ENCODE data around the gene APOBEC3H.

APOBEC3H gene

DNA sequence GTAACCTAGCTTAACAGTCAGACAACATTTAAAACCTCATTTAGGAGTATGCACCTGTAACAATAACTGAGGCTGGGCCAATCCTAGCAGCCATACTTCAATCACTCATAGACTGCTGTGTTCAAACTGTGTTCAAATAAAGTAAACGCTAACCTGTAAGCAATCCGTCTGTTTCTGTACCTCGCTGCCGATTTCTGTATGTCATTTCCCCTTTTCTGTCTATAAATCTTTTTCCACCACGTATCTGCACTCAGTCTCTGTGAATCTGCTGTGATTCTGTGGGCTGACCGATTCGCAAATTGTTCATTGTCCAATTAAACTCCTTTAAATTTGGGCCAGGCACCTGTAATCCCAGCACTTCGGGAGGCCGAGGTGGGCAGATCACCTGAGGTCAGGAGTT lies 12.3 kb downstream of the APOBEC3H start:
- TF ChIP-seq, protein P1, sequence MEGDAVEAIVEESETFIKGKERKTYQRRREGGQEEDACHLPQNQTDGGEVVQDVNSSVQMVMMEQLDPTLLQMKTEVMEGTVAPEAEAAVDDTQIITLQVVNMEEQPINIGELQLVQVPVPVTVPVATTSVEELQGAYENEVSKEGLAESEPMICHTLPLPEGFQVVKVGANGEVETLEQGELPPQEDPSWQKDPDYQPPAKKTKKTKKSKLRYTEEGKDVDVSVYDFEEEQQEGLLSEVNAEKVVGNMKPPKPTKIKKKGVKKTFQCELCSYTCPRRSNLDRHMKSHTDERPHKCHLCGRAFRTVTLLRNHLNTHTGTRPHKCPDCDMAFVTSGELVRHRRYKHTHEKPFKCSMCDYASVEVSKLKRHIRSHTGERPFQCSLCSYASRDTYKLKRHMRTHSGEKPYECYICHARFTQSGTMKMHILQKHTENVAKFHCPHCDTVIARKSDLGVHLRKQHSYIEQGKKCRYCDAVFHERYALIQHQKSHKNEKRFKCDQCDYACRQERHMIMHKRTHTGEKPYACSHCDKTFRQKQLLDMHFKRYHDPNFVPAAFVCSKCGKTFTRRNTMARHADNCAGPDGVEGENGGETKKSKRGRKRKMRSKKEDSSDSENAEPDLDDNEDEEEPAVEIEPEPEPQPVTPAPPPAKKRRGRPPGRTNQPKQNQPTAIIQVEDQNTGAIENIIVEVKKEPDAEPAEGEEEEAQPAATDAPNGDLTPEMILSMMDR (IDR thresholded peaks at IDR 0.05; ENCODE audit: low read length, missing control alignments): no peak
- DNase-seq (ENCODE audit: low read depth): no peak
- H3K4me3 ChIP-seq (replicated peaks; ENCODE audit: low read depth, low read length): no peak overlapping the region

DNA sequence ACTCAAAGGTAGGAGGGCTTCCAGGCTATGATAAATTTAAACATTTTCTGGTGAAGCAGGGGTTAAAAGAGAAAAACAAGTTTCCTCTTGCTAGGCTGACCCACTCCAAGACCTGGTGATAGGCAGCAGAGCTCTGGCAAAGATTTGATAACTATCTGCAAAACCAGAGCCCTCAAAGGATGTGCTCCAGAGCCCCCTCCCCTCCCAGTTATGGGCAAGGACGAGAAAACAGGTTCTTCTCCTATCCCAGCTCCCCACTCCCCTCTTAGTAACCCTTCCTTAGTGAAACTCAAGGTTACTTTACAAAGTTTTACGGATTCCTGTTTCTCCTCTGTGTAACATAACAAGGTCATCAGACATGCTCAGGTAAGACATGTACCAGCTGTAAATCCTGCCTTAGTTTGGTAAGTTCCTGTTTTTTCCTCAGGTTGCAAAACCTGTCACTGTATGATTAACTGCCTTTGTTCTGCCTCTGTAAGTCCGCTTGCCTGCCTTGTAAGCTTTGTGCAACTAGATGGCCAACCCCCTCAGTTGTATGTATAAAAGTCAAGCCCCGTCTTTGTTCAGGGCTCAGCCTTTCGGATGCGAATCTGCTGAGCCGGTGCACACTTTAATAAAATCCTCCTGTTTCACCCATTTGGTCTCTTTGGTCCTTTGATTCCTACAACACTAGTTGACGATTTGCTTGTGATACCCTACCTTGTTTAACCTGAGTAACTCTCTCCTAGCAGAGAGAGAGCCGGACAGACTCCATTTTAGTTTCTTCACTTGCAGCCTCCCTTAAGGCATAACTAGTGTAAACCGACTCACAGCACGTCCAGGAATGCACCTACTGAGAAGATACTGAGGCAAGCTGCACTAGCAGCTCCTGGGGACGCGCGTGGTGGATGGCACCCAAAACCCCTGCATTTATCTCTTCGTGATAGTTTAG lies 13.9 kb downstream of the APOBEC3H start:
- no peak for DNase-seq (ENCODE audit: low read depth)
- TF ChIP-seq, protein P1 (IDR thresholded peaks at IDR 0.05; ENCODE audit: low read length, missing control alignments): no peak
- H3K4me3 ChIP-seq (replicated peaks; ENCODE audit: low read depth, low read length): no peak overlapping the region

DNA sequence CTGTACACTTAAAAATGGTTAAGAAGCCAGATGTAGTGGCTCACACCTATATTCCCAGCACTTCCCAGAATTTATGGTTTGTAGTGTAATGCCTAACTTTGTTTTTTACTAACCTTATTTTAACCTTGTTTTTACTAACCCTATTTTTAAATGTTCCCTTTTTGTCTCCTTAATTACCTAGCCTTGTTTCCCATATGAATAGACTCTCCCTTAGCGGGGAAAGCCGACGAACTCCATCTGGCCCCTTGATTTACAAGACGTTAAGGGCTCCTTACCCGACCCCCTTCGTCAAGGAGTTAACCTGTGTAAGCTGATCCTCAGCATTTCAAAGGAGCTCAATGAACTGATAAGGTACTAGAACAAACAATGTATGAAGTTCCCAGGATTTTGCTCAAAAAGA lies 17.1 kb downstream of the APOBEC3H start:
- TF ChIP-seq, protein P1 (IDR thresholded peaks at IDR 0.05; ENCODE audit: low read length, missing control alignments): no peak
- no peak overlapping the region for H3K4me3 ChIP-seq (replicated peaks; ENCODE audit: low read depth, low read length)
- no peak for DNase-seq (ENCODE audit: low read depth)

DNA sequence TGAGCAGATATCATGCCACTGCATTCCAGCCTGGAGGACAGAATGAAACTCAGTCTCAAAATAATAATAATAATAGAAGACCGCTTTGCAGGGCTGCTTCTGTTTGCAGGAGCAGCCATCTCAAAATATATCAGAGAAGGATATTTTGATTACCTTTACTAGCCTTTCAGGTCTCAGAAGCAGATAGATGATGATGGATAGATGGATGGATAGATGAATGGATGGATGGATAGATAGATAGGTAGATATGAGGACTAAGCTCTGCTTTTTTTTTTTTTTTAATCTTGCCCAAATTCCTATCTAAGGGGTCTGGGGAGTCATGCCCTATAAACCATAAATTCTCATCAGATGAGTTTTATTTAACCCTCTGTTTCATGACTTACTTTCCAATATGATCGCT lies 18.5 kb downstream of the APOBEC3H start:
- no peak for DNase-seq (ENCODE audit: low read depth)
- TF ChIP-seq, protein P1 (IDR thresholded peaks at IDR 0.05; ENCODE audit: low read length, missing control alignments): no peak
- H3K4me3 ChIP-seq (replicated peaks; ENCODE audit: low read depth, low read length): no peak overlapping the region

DNA sequence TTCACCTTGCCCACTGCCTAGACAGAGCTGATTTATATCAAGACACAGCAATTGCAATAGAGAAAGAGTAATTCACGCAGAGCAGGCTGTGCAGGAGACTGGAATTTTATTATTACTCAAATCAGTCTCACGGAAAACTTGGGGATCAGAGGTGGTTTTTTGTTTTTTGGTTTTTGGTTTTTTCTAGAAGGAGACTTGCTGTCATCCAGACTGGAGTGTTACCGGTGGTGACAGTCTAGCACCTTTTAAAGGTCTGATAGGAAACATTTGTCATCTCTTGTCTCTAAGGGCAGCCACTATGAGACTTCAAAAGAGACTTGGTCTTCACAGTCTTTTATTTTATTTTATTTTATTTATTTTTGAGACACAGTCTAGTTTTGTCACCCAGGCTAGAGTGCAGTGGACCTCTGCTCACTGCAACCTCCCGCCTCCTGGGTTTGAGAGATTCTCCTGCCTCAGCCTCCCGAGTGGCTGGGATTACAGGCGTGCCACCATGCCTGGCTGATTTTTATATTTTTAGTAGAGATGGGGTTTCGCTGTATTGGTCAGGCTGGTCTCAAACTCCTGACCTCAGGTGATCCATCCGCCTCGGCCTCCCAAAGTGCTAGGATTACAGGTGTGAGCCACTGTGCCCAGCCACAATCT lies 19.1 kb downstream of the APOBEC3H start:
- TF ChIP-seq, protein P1 (IDR thresholded peaks at IDR 0.05; ENCODE audit: low read length, missing control alignments): no peak
- H3K4me3 ChIP-seq (replicated peaks; ENCODE audit: low read depth, low read length): no peak overlapping the region
- no peak for DNase-seq (ENCODE audit: low read depth)

DNA sequence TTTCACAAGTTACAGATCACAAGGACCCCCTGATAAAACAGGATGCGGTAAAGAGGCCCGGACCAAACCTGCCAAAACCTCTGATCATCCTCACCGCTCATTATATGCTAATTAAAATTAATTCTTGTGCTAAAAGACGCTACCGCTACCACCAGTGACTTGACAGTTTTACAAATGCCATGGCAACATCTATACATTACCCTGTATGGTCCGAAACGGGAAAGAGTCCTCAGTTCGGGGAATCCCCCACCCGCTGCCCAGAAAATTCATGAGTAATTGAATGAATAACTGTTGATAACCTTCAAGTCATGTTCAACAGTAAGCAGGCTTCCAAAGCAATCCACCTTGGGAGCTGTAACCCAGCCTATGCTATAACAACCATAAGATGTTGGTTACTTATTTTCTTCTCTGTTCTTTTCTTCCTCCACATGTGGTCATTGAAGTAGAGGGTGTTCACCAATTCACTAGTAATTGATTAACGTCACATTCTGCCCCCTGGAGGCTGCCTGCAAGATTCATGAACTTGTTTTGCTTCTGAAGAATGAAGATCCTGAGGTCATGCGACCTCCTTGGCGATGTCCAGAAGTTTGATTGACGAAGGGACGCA lies 20.6 kb downstream of the APOBEC3H start:
- peak; percentile 69 for DNase-seq (ENCODE audit: low read depth)
- TF ChIP-seq, protein P1 (IDR thresholded peaks at IDR 0.05; ENCODE audit: low read length, missing control alignments): peak; percentile 61
- no peak overlapping the region for H3K4me3 ChIP-seq (replicated peaks; ENCODE audit: low read depth, low read length)

All from fibroblast of pulmonary artery (primary cell).